HCT116 (cell line): ENCODE measurements around the gene GLI3. TPM values are rescaled to one million over a fixed set of nuclear protein-coding genes. Genes with fewer than 3 reads are reported as not detected.

Experiments
- ATAC-seq: fragments of 200-7000 bp; cut with Tn5 transposase; 2 replicates; pipeline ENCODE4 v1.9.1; 2020; ENCODE audit warnings: mild to moderate bottlenecking, moderate library complexity
- BruUV-seq: library from RNA; stranded (reverse); fragments of 400-500 nt; replicated peaks from 2 replicates; lab custom pipeline; 2021; lab: Mats Ljungman, UMichigan
- CTCF ChIA-PET: fragments of 300-600 bp; sonication (Branson Sonifier 250); formaldehyde crosslinking; loops from one replicate; lab custom pipeline; 2021; ENCODE audit warnings: antibody characterized with exemption; lab: Charles Lee
- POLR2A ChIA-PET: fragments of 300-600, 350-600 bp; sonication (Branson Sonifier 250); formaldehyde crosslinking; loops from one replicate; lab custom pipeline; 2021; ENCODE audit warnings: antibody characterized with exemption; lab: Charles Lee
- RAD21 ChIA-PET, 2 experiments: fragments of 300-600 bp; sonication (Branson Sonifier 250); formaldehyde crosslinking; loops; one replicate each; lab custom pipeline; 2023; ENCODE audit warnings: low total read pairs in 2 of 2; ENCODE audit not compliant: uncharacterized antibody in 2 of 2, unreplicated experiment in 2 of 2, low non-redundant PET in 1 of 2; lab: Charles Lee
- DNase-seq: peaks from one replicate; pipeline ENCODE4 v3.0.0-alpha.2; 2010; ENCODE audit warnings: low read depth, low spot score
- H2AFZ ChIP-seq: fragments of 200-600 bp; shearing (Covaris generic), sonication (generic); 2 replicates; pipeline ENCODE4 v1.6.1; 2017; ENCODE audit warnings: low read depth, mixed run types, mixed read lengths, antibody characterized with exemption, low read length; ENCODE audit not compliant: poor library complexity, severe bottlenecking
- H3K27ac ChIP-seq: 2 replicates; pipeline ENCODE4 v1.5.1; 2012; ENCODE audit warnings: low read depth, low read length
- H3K27me3 ChIP-seq: fragments of 200-600 bp; sonication (generic); 2 replicates; pipeline ENCODE4 v1.6.1; 2016; ENCODE audit warnings: mixed run types, low read length, mixed read lengths; ENCODE audit not compliant: insufficient read depth
- H3K36me3 ChIP-seq, 2 experiments: fragments of 200-500 bp in 1 of 2; fragments of 200-600 bp in 1 of 2; sonication (Bioruptor generic) in 1 of 2; sonication (generic) in 1 of 2; 2 replicates each; pipeline versions ENCODE4 v1.5.1 to v1.6.1; 2014 to 2016; ENCODE audit warnings: low read length in 2 of 2, inconsistent platforms in 1 of 2, mixed read lengths in 1 of 2, mixed run types in 1 of 2; ENCODE audit not compliant: insufficient read depth in 2 of 2, control insufficient read depth in 1 of 2
- H3K4me1 ChIP-seq, 2 experiments: fragments of 200-600 bp in 1 of 2; sonication (generic) in 1 of 2; 2 replicates each; pipeline versions ENCODE4 v1.5.1 to v1.6.1; 2012 to 2017; ENCODE audit warnings: low read length in 2 of 2, inconsistent platforms in 1 of 2, mild to moderate bottlenecking in 1 of 2, mixed read lengths in 1 of 2, mixed run types in 1 of 2, moderate library complexity in 1 of 2; ENCODE audit not compliant: insufficient read depth in 2 of 2, control insufficient read depth in 1 of 2
- H3K4me2 ChIP-seq: fragments of 200-600 bp; sonication (generic); 2 replicates; pipeline ENCODE4 v1.6.1; 2017; ENCODE audit warnings: mixed run types, low read length, mixed read lengths
- H3K4me3 ChIP-seq, 2 experiments: fragments of 200-600 bp in 1 of 2; sonication (generic) in 1 of 2; replicated peaks in 1 of 2; 2 replicates each; pipeline ENCODE4 v1.5.1; 2011 to 2016; ENCODE audit warnings: low read length in 2 of 2, control low read depth in 1 of 2, low read depth in 1 of 2, mild to moderate bottlenecking in 1 of 2, mixed read lengths in 1 of 2, mixed run types in 1 of 2
- H3K79me2 ChIP-seq: fragments of 200-600 bp; sonication (generic); 2 replicates; pipeline ENCODE4 v1.6.1; 2017; ENCODE audit warnings: mild to moderate bottlenecking, mixed run types, low read length, moderate library complexity, mixed read lengths; ENCODE audit not compliant: insufficient read depth
- H3K9ac ChIP-seq: fragments of 200-600 bp; sonication (generic); 2 replicates; pipeline ENCODE4 v1.6.1; 2016; ENCODE audit warnings: low read length, mixed read lengths
- H3K9me2 ChIP-seq: fragments of 200-600 bp; sonication (generic), shearing (Covaris generic); 2 replicates; pipeline ENCODE4 v1.6.1; 2017; ENCODE audit warnings: mixed run types, mild to moderate bottlenecking, moderate library complexity; ENCODE audit not compliant: insufficient read depth
- H3K9me3 ChIP-seq, 2 experiments: fragments of 200-500 bp in 1 of 2; fragments of 200-600 bp in 1 of 2; sonication (Bioruptor generic) in 1 of 2; sonication (generic) in 1 of 2; 2 replicates each; pipeline ENCODE4 v1.6.1; 2014 to 2017; ENCODE audit warnings: low read length in 2 of 2, mixed read lengths in 2 of 2, inconsistent platforms in 1 of 2, low read depth in 1 of 2, mild to moderate bottlenecking in 1 of 2, mixed run types in 1 of 2, moderate library complexity in 1 of 2; ENCODE audit not compliant: control insufficient read depth in 1 of 2, insufficient read depth in 1 of 2
- H4K20me1 ChIP-seq: fragments of 200-600 bp; sonication (generic), shearing (Covaris generic); 2 replicates; pipeline ENCODE4 v1.6.1; 2017; ENCODE audit warnings: mixed run types, mild to moderate bottlenecking, moderate library complexity; ENCODE audit not compliant: insufficient read depth
- EGR1 ChIP-seq: IDR thresholded peaks from 2 replicates; pipeline ENCODE4 v1.6.1; 2012; ENCODE audit warnings: low read depth
- EZH2 ChIP-seq: fragments of 200-600 bp; sonication (generic); IDR thresholded peaks from 2 replicates; pipeline ENCODE4 v1.6.1; 2017; ENCODE audit warnings: antibody characterized with exemption, mixed run types
- EZH2phosphoT487 ChIP-seq: fragments of 200-600 bp; IDR thresholded peaks from 2 replicates; pipeline ENCODE4 v1.6.1; 2018; ENCODE audit warnings: antibody characterized with exemption, borderline replicate concordance
- JUND ChIP-seq: IDR thresholded peaks from 2 replicates; pipeline ENCODE4 v1.6.1; 2012
- MAX ChIP-seq: IDR thresholded peaks from 2 replicates; pipeline ENCODE4 v1.6.1; 2012
- POLR2A ChIP-seq: IDR thresholded peaks from 2 replicates; pipeline ENCODE4 v1.7.0; 2011; ENCODE audit warnings: borderline replicate concordance; ENCODE audit not compliant: insufficient read depth, insufficient read length; ENCODE audit errors: extremely low read depth
- POLR2AphosphoS5 ChIP-seq: IDR thresholded peaks from 2 replicates; pipeline ENCODE4 v1.6.1; 2011; ENCODE audit warnings: mild to moderate bottlenecking, low read depth, low read length, moderate library complexity
- RAD21 ChIP-seq: IDR thresholded peaks from 2 replicates; pipeline ENCODE4 v1.6.1; 2012; ENCODE audit warnings: low read depth, mild to moderate bottlenecking
- SP1 ChIP-seq: IDR thresholded peaks from 2 replicates; pipeline ENCODE4 v1.6.1; 2012; ENCODE audit warnings: low read depth
- SRF ChIP-seq: IDR thresholded peaks from 2 replicates; pipeline ENCODE4 v1.6.1; 2012; ENCODE audit warnings: low read depth
- ZNF274 ChIP-seq: fragments of 200-500 bp; sonication (Bioruptor generic); IDR thresholded peaks from 2 replicates; pipeline ENCODE4 v1.6.1; 2014; ENCODE audit warnings: mild to moderate bottlenecking, low read depth, low read length, inconsistent platforms
- intact Hi-C: fragments of 100-400 bp; cut with micrococcal nuclease; formaldehyde crosslinking; loops from 2 replicates; pipeline ENCODE4 v1.10.0; 2022
- total RNA-seq: library from RNA; stranded (reverse); gene quantifications from one replicate; pipeline ENCODE4 v1.2.1, GENCODE V29; 2021; ENCODE audit not compliant: unreplicated experiment
- TF ChIP-seq, protein P1 (sequence below), 3 experiments: fragments of 200-600 bp in 1 of 3; sonication (generic) in 1 of 3; IDR thresholded peaks in 2 of 3; conservative IDR thresholded peaks in 1 of 3; 2 replicates each; pipeline ENCODE4 v1.5.1; 2012 to 2017; ENCODE audit warnings: low read depth in 2 of 3, low read length in 2 of 3, antibody characterized with exemption in 1 of 3, borderline replicate concordance in 1 of 3, control low read depth in 1 of 3, mild to moderate bottlenecking in 1 of 3, mixed read lengths in 1 of 3, mixed run types in 1 of 3, moderate library complexity in 1 of 3; ENCODE audit not compliant: insufficient read depth in 1 of 3
- TF ChIP-seq, protein P2 (sequence below): IDR thresholded peaks from 2 replicates; pipeline ENCODE4 v1.6.1; 2012; ENCODE audit warnings: low read depth
- TF ChIP-seq, protein P3 (sequence below): IDR thresholded peaks from 2 replicates; pipeline ENCODE4 v1.6.1; 2012

Gene GLI3
- total RNA-seq, 1 experiment from 2014 or later = 0.07 TPM

GRCh38 chr7:42133321-42133720, 103.7 kb downstream of the GLI3 start:
- no peaks in the 10 kb centered on the region for H3K79me2 ChIP-seq
- ChIA-PET RAD21 (interaction anchor here in 1 of 2 experiments (0.6 kb wide), 1 partner anchor 12 kb away, joined by 3 read pairs; no protein-coding TSS in a partner anchor), POLR2A (no interaction called here), CTCF (no interaction called here)
- no peak overlapping the region for H3K27ac ChIP-seq
- no peak overlapping the region for H3K4me2 ChIP-seq
- H2AFZ ChIP-seq = no peak overlapping the region
- no peaks in the 10 kb centered on the region for H3K9me3 ChIP-seq
- TF ChIP-seq EZH2 (no peak), SRF (no peak), ZNF274 (no peak), POLR2AphosphoS5 (no peak), POLR2A (no peak), JUND (no peak), MAX (no peak), SP1 (no peak), EGR1 (no peak), EZH2phosphoT487 (no peak), RAD21 (no peak)
- TF ChIP-seq, protein P1, sequence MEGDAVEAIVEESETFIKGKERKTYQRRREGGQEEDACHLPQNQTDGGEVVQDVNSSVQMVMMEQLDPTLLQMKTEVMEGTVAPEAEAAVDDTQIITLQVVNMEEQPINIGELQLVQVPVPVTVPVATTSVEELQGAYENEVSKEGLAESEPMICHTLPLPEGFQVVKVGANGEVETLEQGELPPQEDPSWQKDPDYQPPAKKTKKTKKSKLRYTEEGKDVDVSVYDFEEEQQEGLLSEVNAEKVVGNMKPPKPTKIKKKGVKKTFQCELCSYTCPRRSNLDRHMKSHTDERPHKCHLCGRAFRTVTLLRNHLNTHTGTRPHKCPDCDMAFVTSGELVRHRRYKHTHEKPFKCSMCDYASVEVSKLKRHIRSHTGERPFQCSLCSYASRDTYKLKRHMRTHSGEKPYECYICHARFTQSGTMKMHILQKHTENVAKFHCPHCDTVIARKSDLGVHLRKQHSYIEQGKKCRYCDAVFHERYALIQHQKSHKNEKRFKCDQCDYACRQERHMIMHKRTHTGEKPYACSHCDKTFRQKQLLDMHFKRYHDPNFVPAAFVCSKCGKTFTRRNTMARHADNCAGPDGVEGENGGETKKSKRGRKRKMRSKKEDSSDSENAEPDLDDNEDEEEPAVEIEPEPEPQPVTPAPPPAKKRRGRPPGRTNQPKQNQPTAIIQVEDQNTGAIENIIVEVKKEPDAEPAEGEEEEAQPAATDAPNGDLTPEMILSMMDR (IDR thresholded peaks at IDR 0.05 in 2 of 3, conservative IDR thresholded peaks at IDR 0.05 in 1 of 3; ENCODE audit: borderline replicate concordance in 1 of 3, insufficient read depth in 1 of 3, low read depth in 2 of 3, low read length in 2 of 3) = no peak
- TF ChIP-seq, protein P2, sequence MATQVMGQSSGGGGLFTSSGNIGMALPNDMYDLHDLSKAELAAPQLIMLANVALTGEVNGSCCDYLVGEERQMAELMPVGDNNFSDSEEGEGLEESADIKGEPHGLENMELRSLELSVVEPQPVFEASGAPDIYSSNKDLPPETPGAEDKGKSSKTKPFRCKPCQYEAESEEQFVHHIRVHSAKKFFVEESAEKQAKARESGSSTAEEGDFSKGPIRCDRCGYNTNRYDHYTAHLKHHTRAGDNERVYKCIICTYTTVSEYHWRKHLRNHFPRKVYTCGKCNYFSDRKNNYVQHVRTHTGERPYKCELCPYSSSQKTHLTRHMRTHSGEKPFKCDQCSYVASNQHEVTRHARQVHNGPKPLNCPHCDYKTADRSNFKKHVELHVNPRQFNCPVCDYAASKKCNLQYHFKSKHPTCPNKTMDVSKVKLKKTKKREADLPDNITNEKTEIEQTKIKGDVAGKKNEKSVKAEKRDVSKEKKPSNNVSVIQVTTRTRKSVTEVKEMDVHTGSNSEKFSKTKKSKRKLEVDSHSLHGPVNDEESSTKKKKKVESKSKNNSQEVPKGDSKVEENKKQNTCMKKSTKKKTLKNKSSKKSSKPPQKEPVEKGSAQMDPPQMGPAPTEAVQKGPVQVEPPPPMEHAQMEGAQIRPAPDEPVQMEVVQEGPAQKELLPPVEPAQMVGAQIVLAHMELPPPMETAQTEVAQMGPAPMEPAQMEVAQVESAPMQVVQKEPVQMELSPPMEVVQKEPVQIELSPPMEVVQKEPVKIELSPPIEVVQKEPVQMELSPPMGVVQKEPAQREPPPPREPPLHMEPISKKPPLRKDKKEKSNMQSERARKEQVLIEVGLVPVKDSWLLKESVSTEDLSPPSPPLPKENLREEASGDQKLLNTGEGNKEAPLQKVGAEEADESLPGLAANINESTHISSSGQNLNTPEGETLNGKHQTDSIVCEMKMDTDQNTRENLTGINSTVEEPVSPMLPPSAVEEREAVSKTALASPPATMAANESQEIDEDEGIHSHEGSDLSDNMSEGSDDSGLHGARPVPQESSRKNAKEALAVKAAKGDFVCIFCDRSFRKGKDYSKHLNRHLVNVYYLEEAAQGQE = no peak
- TF ChIP-seq, protein P3, sequence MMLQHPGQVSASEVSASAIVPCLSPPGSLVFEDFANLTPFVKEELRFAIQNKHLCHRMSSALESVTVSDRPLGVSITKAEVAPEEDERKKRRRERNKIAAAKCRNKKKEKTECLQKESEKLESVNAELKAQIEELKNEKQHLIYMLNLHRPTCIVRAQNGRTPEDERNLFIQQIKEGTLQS = no peak
- TF ChIP-seq, all 23 proteins: peak for 0
- intact Hi-C loops = no loop called here
- Histone ChIP-seq H4K20me1 (no peaks in the 10 kb centered on the region), H3K9me2 (no peaks in the 10 kb centered on the region), H3K4me3 (no peak overlapping the region), H3K4me1 (no peaks in the 10 kb centered on the region), H3K27me3 (no peaks in the 10 kb centered on the region), H3K9ac (no peak overlapping the region), H3K36me3 (no peaks in the 10 kb centered on the region)
- BruUV-seq = no TSS peak
- ATAC-seq (no peak), DNase-seq (no peak)
